Fibroblast of the aortic adventitia (primary cell): ENCODE results near the gene FOXO3. TPM values are rescaled to one million over a fixed set of nuclear protein-coding genes. Genes with fewer than 3 reads are reported as not detected.

Experiments used
- DNase-seq: peaks from one replicate; pipeline ENCODE4 v3.0.0-alpha.2; 2010; ENCODE audit warnings: low read depth
- H3K4me3 ChIP-seq: 2 replicates; pipeline ENCODE4 v1.5.1; 2011; ENCODE audit warnings: low read depth, mild to moderate bottlenecking, control low read depth, low read length, moderate library complexity
- CTCF ChIP-seq: IDR thresholded peaks from 2 replicates; pipeline ENCODE4 v1.5.1; 2011; ENCODE audit warnings: mild to moderate bottlenecking, low read length, control low read depth, inconsistent platforms; ENCODE audit not compliant: insufficient read depth
- total RNA-seq: library from RNA; depleted of rRNA; stranded (reverse); fragments of >200 nt; gene quantifications from 2 replicates; pipeline ENCODE4 v1.2.3, GENCODE V29; 2012; ENCODE audit warnings: low replicate concordance

Gene FOXO3
- total RNA-seq, 1 donor: 54.5 TPM

GRCh38 chr6:108544606-108545005, 16.1 kb upstream of the FOXO3 start:
- H3K4me3 ChIP-seq: no peak overlapping the region
- TF ChIP-seq CTCF: no peak
- peak; percentile 63 for DNase-seq

GRCh38 chr6:108546079-108547049, 14.4 kb upstream of the FOXO3 start:
- H3K4me3 ChIP-seq: no peak overlapping the region
- TF ChIP-seq CTCF: no peak
- no peak for DNase-seq

GRCh38 chr6:108549241-108549640, 11.5 kb upstream of the FOXO3 start:
- no peak overlapping the region for H3K4me3 ChIP-seq
- TF ChIP-seq CTCF: no peak
- DNase-seq: no peak

GRCh38 chr6:108549741-108550140, 11.0 kb upstream of the FOXO3 start:
- DNase-seq: no peak
- TF ChIP-seq CTCF: no peak
- H3K4me3 ChIP-seq: no peak overlapping the region

GRCh38 chr6:108550256-108550655, 10.5 kb upstream of the FOXO3 start:
- no peak for TF ChIP-seq CTCF
- no peak overlapping the region for H3K4me3 ChIP-seq
- no peak for DNase-seq

- no peak for DNase-seq
- TF ChIP-seq CTCF: no peak
- no peak overlapping the region for H3K4me3 ChIP-seq
These were observed 5.2 kb upstream of the FOXO3 start for GRCh38 chr6:108555399-108556052.
